GM19023 (cell line): ENCODE data around the gene ZNG1B.
"Not testable (repeated sequence)": the region's sequence is repeated elsewhere in the genome, so short reads cannot be mapped to it uniquely, and the experiment has no call there.

Source experiments
- ATAC-seq: cut with Tn5 transposase; IDR thresholded peaks from one replicate; pipeline ENCODE4 v1.9.1; 2021; ENCODE audit warnings: mild to moderate bottlenecking, moderate library complexity; ENCODE audit not compliant: unreplicated experiment

The ZNG1B gene

GRCh38 chr2:113503094-113504042, 65.9 kb downstream of the ZNG1B start:
- ATAC-seq, result peak; percentile 67

GRCh38 chr2:113504081-113504480, 66.6 kb downstream of the ZNG1B start:
- not testable (repeated sequence) for ATAC-seq

GRCh38 chr2:113507394-113508140, 70.1 kb downstream of the ZNG1B start:
- ATAC-seq, result not testable (repeated sequence)

DNA sequence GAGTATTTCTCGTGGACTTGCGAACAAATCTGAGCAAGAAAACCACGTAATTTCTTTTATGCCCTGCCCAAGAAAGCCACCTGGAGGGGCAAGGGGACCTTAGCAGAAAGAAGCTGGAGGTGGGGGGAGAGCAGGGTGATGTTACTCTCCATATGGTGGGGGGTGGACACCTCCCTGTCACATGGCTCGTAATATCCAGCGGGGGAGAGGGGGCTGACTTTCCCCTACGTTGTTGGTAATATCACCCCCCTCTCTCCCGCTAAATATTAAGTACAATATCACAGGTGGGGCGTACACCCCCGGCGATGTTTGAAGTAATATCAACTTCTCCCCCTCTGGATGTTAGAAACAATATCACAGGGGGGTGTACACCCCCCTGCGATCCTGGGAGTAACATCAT, 70.7 kb downstream of the ZNG1B start:
- ATAC-seq, result not testable (repeated sequence)

- ATAC-seq, result not testable (repeated sequence)
Measured at GRCh38 chr2:113510913-113511312, 73.4 kb downstream of the ZNG1B start.

DNA sequence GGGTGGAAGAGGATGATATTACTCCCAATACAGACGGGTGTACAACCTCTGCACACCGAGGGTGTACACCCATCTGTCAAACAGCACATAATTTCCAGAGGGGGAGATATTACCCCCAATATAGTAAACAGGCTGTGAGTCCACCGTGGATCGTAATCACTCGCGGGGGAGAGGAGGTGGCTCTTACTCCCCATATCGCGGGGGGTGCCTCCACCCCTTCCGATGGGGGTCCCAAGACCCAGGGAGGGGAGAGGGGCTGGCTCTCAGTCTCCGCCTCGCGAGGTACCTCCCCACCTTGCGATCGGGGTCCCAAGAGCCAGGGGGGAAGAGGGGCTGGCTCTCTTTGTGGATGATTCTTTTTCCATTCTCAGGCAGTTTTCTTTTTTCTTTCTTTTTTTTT, 74.4 kb downstream of the ZNG1B start:
- ATAC-seq, result not testable (repeated sequence)

DNA sequence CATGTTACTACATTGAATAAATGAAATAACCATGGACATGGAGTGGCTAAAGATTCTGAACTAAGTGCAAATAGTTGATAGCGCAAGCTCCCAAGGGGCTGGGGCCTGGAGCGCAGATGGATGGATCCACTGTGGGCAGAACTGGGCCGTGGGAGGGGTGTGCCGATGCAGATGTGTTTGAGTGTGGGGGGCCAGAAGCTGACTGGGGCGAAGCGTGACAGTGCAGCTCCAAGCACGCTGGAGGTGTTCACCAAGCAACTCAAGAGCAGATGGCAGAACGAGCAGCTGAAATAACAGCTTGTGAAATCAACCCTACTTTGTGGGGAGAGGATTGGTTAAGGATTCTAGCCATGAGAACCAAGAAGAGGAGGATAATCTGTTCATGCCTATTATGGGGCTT, 78.0 kb downstream of the ZNG1B start:
- not testable (repeated sequence) for ATAC-seq

GRCh38 chr2:113515995-113516394, 78.5 kb downstream of the ZNG1B start:
- not testable (repeated sequence) for ATAC-seq

DNA sequence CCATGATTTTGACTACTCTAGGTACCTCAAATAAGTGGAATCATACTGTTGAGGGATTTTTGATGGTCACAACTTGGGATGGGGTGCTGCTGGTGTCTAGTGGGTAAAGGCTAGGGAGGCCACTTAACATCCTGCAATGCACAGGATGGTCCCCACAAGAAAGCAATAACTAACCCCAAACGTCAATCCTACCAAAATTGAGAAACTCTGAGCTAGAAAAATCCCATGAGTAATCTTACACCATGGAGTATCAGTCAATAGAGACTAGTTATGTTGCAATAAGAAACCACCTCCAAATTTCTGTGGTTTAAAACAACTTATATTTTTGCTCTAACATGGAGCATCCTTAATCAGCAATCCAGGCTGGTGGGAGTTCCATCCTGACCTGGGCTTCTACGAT, 79.5 kb downstream of the ZNG1B start:
- not testable (repeated sequence) for ATAC-seq

DNA sequence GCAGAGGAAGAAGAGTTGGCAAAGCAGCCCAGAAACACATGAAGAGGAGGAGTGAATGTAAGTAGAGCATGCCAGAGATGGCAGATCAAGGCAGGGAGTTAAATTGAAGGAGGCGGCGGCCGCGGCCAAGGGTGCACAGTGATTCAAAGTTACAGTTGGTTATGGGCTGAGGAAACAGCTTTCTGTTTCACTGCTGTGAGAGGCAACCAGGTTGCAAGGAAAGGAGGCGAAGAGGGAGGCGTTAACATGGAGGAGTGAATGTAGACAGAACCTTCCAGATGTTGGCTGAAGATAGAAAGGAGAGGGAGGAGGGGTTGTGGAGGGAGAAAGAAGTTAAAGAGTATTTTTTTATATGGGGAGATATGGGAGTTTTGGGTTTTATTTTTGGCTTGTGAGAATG, 83.3 kb downstream of the ZNG1B start:
- not testable (repeated sequence) for ATAC-seq

DNA sequence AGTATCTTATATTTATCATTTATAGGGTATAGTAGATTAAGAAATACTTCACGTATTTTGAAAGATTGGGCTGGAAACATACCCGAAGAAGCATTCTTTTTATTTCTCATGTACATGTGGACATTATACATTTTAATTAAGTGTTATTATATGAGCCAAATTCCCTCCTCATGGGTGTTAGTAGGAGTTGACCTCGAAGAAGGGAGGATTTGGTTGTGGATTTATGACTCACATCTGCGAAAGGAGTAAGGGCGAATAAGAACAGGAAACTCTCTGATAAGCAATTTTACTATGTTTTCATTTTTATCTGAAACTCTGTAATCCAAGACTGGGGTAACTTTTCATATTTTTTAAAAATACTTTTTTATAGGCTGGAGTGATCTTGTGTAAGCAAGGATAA, 84.0 kb downstream of the ZNG1B start:
- not testable (repeated sequence) for ATAC-seq

- not testable (repeated sequence) for ATAC-seq
Measured at GRCh38 chr2:113524986-113525385, 87.5 kb downstream of the ZNG1B start.

DNA sequence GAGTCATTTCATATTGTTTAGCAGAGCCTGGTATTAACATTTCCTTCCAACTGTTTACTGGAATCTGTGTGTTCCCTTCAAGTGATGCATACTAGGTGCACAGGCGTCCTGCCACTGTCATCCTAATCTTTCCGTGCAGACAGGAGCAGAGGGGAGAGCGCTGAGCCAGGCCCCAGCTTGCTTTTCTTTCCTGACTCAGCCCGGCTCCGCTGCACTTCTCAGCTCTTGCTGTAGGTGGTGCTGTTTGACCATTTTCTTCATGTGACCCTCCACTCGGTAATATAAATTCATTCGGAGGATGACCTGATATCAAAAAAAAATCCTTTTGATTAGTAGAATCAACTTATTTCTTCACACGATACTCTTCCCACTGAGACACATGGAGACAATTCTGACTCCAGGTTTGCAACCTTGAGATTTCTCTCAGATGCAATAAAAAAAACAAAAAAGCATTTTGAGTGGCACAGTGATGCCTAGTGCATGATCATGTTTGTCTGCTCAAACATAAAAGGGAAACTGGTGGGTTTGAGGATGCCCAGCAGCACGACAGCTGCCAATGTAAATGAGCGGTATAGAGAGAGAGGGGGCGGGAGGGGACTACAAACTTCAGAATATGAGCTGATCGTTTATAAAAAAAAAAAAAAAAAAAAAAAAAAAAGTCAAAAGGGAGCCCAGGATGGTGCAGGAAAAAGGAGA, 90.0 kb downstream of the ZNG1B start:
- ATAC-seq, result peak; percentile 81

DNA sequence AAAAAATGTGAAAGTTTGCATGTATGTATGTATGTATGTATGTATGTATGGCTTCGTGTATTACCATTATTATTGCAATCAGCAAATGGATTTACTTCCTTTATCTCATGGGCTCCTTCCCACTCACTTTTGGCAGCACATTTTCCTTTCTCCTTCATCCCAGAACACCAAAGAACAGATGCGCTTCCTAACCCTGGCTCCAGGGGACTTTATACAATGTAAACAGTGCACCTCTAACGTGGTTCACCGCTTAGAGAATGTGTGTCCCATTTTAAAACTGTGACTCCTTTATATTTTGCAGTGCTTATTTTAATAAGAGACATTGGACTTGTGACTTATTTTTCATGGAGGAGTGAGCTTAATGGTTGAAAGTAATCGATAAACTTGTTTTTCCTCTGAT, 90.6 kb downstream of the ZNG1B start:
- ATAC-seq, result not testable (repeated sequence)

DNA sequence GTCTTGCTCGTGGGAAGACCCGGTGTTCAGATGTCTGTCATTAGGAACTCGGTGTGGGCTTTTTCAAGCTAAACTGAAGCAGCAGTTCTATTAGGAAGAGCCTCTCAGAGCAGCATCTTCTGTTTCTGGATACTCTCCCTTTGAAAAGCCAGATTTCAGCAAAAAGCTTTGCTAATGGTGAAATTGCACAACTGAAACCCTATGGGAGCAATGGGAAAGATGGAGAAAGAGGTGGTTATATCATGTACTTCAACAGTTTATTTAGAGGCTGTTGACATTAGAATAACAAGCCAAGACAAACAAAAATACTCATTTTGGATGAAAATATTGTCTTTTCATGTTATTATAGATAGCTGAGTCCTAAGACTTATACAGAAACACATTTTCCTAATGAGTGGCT, 91.4 kb downstream of the ZNG1B start:
- not testable (repeated sequence) for ATAC-seq

GRCh38 chr2:113532991-113533390, 95.5 kb downstream of the ZNG1B start:
- ATAC-seq, result not testable (repeated sequence)

DNA sequence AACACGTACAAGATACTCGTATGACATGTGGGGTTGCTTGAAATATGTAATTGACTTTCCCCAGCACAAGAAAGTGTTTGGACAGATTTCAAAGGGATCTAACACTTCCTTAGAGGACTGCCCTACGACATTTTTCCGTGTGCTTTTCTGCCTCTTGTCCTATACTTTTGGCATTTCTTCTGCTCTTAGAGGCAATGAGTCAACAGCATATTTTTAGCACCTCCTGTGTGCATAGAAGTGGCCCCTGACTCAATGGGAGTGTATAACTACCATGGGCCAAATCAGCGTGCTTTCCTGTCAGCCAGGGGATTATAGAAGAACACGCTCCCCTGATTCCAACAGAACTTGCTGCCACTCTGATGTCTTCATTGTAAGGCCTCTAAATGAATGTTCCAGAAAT, 99.1 kb downstream of the ZNG1B start:
- ATAC-seq, result not testable (repeated sequence)

GRCh38 chr2:113540834-113541203, 103.3 kb downstream of the ZNG1B start:
- ATAC-seq, result not testable (repeated sequence)

DNA sequence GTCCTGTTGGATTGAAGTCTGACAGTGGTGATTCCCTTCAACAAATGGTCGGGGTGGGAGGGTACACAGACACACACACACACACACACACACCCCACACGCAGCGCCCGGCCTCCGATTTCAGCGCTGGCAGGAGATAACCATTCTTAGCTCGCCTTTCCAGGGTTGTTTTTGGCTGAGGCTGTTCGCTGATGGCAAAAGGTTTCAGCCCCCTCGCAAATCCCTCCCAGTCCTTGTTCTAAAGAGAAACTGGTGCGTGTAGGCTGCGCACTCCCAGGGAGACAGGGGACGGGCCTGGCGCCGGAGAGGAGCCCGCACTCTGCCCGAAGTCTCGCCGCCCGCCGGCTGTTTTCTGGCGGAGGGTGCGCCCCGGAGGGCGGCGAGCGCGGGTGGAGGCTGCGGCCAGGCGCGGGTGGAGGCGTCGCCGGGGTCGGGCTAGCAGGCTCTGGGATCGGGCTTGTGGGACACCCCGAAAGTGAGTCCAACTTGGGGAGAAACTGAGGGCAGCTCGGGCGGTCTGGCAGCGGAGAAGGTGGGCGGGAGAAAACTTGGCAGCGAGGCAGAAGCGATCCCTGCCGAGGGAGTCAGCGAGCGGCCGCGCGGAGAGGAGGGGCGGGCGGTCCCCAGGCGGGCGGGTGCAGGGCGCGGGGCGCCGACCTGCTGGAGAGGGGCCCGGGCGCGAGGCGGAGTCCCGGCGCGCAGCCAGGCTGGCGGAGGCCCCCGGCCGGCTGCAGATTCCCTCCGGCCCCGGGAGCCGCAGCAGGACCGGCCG, 103.9 kb downstream of the ZNG1B start:
- ATAC-seq, result not testable (repeated sequence)

DNA sequence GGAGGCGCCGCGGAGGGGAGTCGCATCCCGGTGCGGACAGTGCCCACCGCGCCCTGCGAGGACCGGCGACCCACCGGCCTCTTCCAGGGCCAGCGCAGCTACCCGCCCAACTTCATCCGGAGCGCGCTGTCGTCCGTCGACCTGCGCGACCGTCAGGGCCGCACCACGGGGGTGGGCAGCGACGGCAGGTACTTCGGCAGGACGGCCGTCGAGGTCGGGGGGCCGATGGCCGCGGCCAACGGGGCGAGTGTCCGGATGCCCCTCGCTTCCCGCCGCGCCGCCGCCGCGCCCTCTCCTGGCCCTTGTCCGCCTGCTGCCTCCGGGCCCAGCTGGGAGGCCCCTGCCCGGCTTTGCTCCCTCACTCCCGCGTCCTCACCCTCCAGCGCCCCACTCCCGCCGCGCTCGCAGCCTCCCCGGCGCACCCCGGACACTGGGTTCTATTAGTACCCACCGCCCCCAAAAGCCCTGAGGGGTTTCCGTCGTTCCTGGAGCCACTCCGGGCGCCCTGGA, 104.5 kb downstream of the ZNG1B start:
- ATAC-seq, result not testable (repeated sequence)
